ENCODE data around the gene SUSD4. TPM values are rescaled to one million over a fixed set of nuclear protein-coding genes. Genes with fewer than 3 reads are reported as not detected.

SUSD4 gene
- total RNA-seq, 1 donor from 2014 or later, result 7.0 TPM

- peaks cover 11% of the 10 kb centered on the region for H3K27me3 Mint-ChIP-seq
- peaks cover 7% of the 10 kb centered on the region for H3K4me1 Mint-ChIP-seq (ENCODE audit: unreplicated experiment)
- TF ChIP-seq, protein P1, sequence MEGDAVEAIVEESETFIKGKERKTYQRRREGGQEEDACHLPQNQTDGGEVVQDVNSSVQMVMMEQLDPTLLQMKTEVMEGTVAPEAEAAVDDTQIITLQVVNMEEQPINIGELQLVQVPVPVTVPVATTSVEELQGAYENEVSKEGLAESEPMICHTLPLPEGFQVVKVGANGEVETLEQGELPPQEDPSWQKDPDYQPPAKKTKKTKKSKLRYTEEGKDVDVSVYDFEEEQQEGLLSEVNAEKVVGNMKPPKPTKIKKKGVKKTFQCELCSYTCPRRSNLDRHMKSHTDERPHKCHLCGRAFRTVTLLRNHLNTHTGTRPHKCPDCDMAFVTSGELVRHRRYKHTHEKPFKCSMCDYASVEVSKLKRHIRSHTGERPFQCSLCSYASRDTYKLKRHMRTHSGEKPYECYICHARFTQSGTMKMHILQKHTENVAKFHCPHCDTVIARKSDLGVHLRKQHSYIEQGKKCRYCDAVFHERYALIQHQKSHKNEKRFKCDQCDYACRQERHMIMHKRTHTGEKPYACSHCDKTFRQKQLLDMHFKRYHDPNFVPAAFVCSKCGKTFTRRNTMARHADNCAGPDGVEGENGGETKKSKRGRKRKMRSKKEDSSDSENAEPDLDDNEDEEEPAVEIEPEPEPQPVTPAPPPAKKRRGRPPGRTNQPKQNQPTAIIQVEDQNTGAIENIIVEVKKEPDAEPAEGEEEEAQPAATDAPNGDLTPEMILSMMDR (conservative IDR thresholded peaks at IDR 0.05), result no peak
- no peaks in the 10 kb centered on the region for H3K9me3 Mint-ChIP-seq
- no peak overlapping the region for H3K27ac Mint-ChIP-seq
- H3K36me3 Mint-ChIP-seq, result no peaks in the 10 kb centered on the region
- H3K4me3 Mint-ChIP-seq, result no peak overlapping the region
- no peak for DNase-seq (ENCODE audit: extremely low spot score, unreplicated experiment)
Observed at GRCh38 chr1:223228931-223229528, 134.9 kb downstream of the SUSD4 start.

DNA sequence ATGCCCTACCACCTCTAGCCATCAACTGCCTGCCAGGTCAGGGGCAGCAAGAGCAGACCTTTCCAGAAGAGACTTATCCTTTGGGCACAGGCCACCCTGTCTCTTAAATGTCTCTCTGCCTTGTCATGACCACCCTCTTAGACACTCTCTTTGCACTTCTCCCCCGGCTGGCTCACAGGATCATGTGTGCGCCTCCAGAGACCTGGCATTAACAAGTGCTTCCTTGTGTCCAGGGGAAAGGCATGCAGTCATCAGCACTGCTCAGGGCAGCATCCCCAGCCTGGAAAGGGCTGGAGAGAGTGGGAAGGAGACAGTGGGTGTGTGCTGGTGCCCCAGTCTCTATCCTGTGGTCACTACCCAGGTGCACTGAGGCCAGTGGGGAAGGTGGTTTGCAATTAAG lies 135.8 kb downstream of the SUSD4 start:
- TF ChIP-seq, protein P1 (conservative IDR thresholded peaks at IDR 0.05), result no peak
- DNase-seq (ENCODE audit: extremely low spot score, unreplicated experiment), result peak; percentile 51
- no peaks in the 10 kb centered on the region for H3K36me3 Mint-ChIP-seq
- H3K27ac Mint-ChIP-seq, result no peak overlapping the region
- H3K27me3 Mint-ChIP-seq, result peaks cover 11% of the 10 kb centered on the region
- H3K4me3 Mint-ChIP-seq, result no peak overlapping the region
- H3K4me1 Mint-ChIP-seq (ENCODE audit: unreplicated experiment), result no peaks in the 10 kb centered on the region
- H3K9me3 Mint-ChIP-seq, result no peaks in the 10 kb centered on the region

GRCh38 chr1:223227486-223228196 lies 136.3 kb downstream of the SUSD4 start:
- no peaks in the 10 kb centered on the region for H3K36me3 Mint-ChIP-seq
- H3K4me1 Mint-ChIP-seq (ENCODE audit: unreplicated experiment), result no peaks in the 10 kb centered on the region
- peaks cover 11% of the 10 kb centered on the region for H3K27me3 Mint-ChIP-seq
- TF ChIP-seq, protein P1 (conservative IDR thresholded peaks at IDR 0.05), result no peak
- H3K4me3 Mint-ChIP-seq, result no peak overlapping the region
- no peaks in the 10 kb centered on the region for H3K9me3 Mint-ChIP-seq
- H3K27ac Mint-ChIP-seq, result no peak overlapping the region
- DNase-seq (ENCODE audit: extremely low spot score, unreplicated experiment), result no peak

GRCh38 chr1:223227031-223227430 lies 136.9 kb downstream of the SUSD4 start:
- Mint-ChIP-seq H3K9me3 (no peaks in the 10 kb centered on the region), H3K4me3 (no peak overlapping the region), H3K27ac (no peak overlapping the region), H3K36me3 (no peaks in the 10 kb centered on the region), H3K4me1 (ENCODE audit: unreplicated experiment) (no peaks in the 10 kb centered on the region), H3K27me3 (peaks cover 12% of the 10 kb centered on the region)
- DNase-seq (ENCODE audit: extremely low spot score, unreplicated experiment), result peak; percentile 51
- TF ChIP-seq, protein P1 (conservative IDR thresholded peaks at IDR 0.05), result no peak

DNA sequence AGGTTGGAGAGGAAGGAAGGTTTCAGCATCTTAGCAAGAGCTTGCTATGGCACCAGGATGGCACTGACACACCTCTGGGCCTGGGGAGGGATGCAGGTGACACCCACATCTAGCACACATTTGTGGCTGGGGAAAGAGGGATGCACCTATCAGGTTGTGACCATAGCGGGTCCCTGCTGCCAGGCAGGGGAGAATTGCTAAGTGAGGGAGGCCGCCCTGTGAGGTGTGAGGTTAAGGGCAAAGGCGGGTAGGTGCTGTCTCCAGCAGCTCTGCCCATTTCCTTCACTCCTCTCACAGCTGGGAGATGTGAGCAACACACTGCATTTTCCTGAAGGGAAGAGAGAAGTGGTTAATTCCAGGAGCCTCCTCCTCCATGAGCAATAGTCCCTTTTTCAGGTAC lies 137.7 kb downstream of the SUSD4 start:
- H3K9me3 Mint-ChIP-seq, result no peaks in the 10 kb centered on the region
- peaks cover 14% of the 10 kb centered on the region for H3K27me3 Mint-ChIP-seq
- TF ChIP-seq, protein P1 (conservative IDR thresholded peaks at IDR 0.05), result no peak
- H3K27ac Mint-ChIP-seq, result no peak overlapping the region
- no peaks in the 10 kb centered on the region for H3K36me3 Mint-ChIP-seq
- no peak overlapping the region for H3K4me3 Mint-ChIP-seq
- peak; percentile 54 for DNase-seq (ENCODE audit: extremely low spot score, unreplicated experiment)
- H3K4me1 Mint-ChIP-seq (ENCODE audit: unreplicated experiment), result no peaks in the 10 kb centered on the region

Data from type B pancreatic cell (in vitro differentiated cells).